ENCODE measurements around the gene FBLN5. TPM values are rescaled to one million over a fixed set of nuclear protein-coding genes. Genes with fewer than 3 reads are reported as not detected.

Gene FBLN5
- total RNA-seq, 1 experiment from 2014 or later, result not detected

- no peaks in the 10 kb centered on the region for H3K4me1 ChIP-seq (replicated peaks; ENCODE audit: insufficient read depth)
- CTCF ChIA-PET, result no interaction called here
- no peaks in the 10 kb centered on the region for H3K9me3 ChIP-seq (ENCODE audit: insufficient read depth, low read depth)
- H4K20me1 ChIP-seq (ENCODE audit: insufficient read depth), result no peaks in the 10 kb centered on the region
- POLR2A ChIA-PET (ENCODE audit: unreplicated experiment), result no interaction called here
- H3K4me3 ChIP-seq, result no peak overlapping the region
- TF ChIP-seq, protein P1, sequence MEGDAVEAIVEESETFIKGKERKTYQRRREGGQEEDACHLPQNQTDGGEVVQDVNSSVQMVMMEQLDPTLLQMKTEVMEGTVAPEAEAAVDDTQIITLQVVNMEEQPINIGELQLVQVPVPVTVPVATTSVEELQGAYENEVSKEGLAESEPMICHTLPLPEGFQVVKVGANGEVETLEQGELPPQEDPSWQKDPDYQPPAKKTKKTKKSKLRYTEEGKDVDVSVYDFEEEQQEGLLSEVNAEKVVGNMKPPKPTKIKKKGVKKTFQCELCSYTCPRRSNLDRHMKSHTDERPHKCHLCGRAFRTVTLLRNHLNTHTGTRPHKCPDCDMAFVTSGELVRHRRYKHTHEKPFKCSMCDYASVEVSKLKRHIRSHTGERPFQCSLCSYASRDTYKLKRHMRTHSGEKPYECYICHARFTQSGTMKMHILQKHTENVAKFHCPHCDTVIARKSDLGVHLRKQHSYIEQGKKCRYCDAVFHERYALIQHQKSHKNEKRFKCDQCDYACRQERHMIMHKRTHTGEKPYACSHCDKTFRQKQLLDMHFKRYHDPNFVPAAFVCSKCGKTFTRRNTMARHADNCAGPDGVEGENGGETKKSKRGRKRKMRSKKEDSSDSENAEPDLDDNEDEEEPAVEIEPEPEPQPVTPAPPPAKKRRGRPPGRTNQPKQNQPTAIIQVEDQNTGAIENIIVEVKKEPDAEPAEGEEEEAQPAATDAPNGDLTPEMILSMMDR (conservative IDR thresholded peaks at IDR 0.05), result no peak
- no peak for TF ChIP-seq EZH2 (IDR thresholded peaks at IDR 0.05; ENCODE audit: low read depth)
- peaks cover 12% of the 10 kb centered on the region for H3K27me3 ChIP-seq (ENCODE audit: insufficient read depth, low read depth)
- intact Hi-C loops (cut with micrococcal nuclease; ENCODE audit: unreplicated experiment), result no loop called here
- no peak overlapping the region for H3K4me2 ChIP-seq
- no peaks in the 10 kb centered on the region for H3K79me2 ChIP-seq (ENCODE audit: low read depth)
- H3K9me2 ChIP-seq (ENCODE audit: insufficient read depth), result no peaks in the 10 kb centered on the region
- no TSS peak for BruUV-seq (replicated peaks)
- H3K36me3 ChIP-seq (ENCODE audit: low read depth), result no peaks in the 10 kb centered on the region
- H2AFZ ChIP-seq, result no peak overlapping the region
- H3K27ac ChIP-seq, result no peak overlapping the region
- DNase-seq, result no peak
- no peaks in the 10 kb centered on the region for H3F3A ChIP-seq (ENCODE audit: insufficient read depth, low read depth)
Measured at GRCh38 chr14:91942128-91942527, 5.4 kb downstream of the FBLN5 start.

DNA sequence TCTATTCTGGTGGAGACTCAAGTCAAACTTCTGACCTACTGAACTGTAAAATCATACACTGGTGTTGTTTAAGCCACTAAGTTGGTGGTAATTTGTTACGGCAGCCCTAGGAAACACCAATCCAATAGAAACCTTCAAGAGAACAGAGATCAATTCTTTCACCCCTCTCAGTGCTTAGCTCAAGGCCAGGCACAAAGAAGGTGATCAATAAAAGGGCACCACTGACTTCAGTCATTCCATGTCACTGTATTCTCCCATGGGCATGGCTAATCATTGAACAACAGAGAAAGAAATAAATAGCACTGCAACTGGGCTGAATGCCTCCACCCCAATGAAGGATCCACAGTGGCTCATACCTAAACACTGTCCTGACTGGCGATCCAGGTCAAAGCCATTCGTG lies 7.3 kb downstream of the FBLN5 start:
- Histone ChIP-seq H3K9me3 (ENCODE audit: insufficient read depth, low read depth) (no peaks in the 10 kb centered on the region), H3K9me2 (ENCODE audit: insufficient read depth) (no peaks in the 10 kb centered on the region), H3K79me2 (ENCODE audit: low read depth) (no peaks in the 10 kb centered on the region), H3K4me1 (replicated peaks; ENCODE audit: insufficient read depth) (no peaks in the 10 kb centered on the region), H2AFZ (no peak overlapping the region), H3K4me2 (no peak overlapping the region), H4K20me1 (ENCODE audit: insufficient read depth) (no peaks in the 10 kb centered on the region), H3F3A (ENCODE audit: insufficient read depth, low read depth) (no peaks in the 10 kb centered on the region), H3K27me3 (ENCODE audit: insufficient read depth, low read depth) (no peaks in the 10 kb centered on the region), H3K36me3 (ENCODE audit: low read depth) (no peaks in the 10 kb centered on the region), H3K4me3 (no peak overlapping the region), H3K27ac (no peak overlapping the region)
- TF ChIP-seq, protein P1 (conservative IDR thresholded peaks at IDR 0.05), result no peak
- no peak for TF ChIP-seq EZH2 (IDR thresholded peaks at IDR 0.05; ENCODE audit: low read depth)
- POLR2A ChIA-PET (ENCODE audit: unreplicated experiment), result no interaction called here
- BruUV-seq (replicated peaks), result no TSS peak
- CTCF ChIA-PET, result no interaction called here
- DNase-seq, result no peak
- intact Hi-C loops (cut with micrococcal nuclease; ENCODE audit: unreplicated experiment), result no loop called here

- ChIA-PET POLR2A (ENCODE audit: unreplicated experiment) (no interaction called here), CTCF (no interaction called here)
Measured at GRCh38 chr14:91935586-91935985, 11.9 kb downstream of the FBLN5 start.

More at GRCh38 chr14:91935586-91935985, 11.9 kb downstream of the FBLN5 start:
- Histone ChIP-seq H3K36me3 (ENCODE audit: low read depth) (no peaks in the 10 kb centered on the region), H3K79me2 (ENCODE audit: low read depth) (no peaks in the 10 kb centered on the region), H3K4me2 (no peak overlapping the region), H4K20me1 (ENCODE audit: insufficient read depth) (no peaks in the 10 kb centered on the region), H2AFZ (no peak overlapping the region), H3K9me2 (ENCODE audit: insufficient read depth) (no peaks in the 10 kb centered on the region), H3K27ac (no peak overlapping the region), H3K4me1 (replicated peaks; ENCODE audit: insufficient read depth) (no peaks in the 10 kb centered on the region), H3F3A (ENCODE audit: insufficient read depth, low read depth) (no peaks in the 10 kb centered on the region), H3K4me3 (no peak overlapping the region), H3K9me3 (ENCODE audit: insufficient read depth, low read depth) (no peaks in the 10 kb centered on the region), H3K27me3 (ENCODE audit: insufficient read depth, low read depth) (no peaks in the 10 kb centered on the region)
- no peak for DNase-seq
- no TSS peak for BruUV-seq (replicated peaks)
- TF ChIP-seq EZH2 (IDR thresholded peaks at IDR 0.05; ENCODE audit: low read depth), result no peak
- TF ChIP-seq, protein P1 (conservative IDR thresholded peaks at IDR 0.05), result no peak
- intact Hi-C loops (cut with micrococcal nuclease; ENCODE audit: unreplicated experiment), result no loop called here

All from PC-9 (cell line).